ENCODE data around the gene SLC34A1.
A peak's percentile ranks its signal among the peaks of the same experiment; 100 is the strongest.

SLC34A1 gene

DNA sequence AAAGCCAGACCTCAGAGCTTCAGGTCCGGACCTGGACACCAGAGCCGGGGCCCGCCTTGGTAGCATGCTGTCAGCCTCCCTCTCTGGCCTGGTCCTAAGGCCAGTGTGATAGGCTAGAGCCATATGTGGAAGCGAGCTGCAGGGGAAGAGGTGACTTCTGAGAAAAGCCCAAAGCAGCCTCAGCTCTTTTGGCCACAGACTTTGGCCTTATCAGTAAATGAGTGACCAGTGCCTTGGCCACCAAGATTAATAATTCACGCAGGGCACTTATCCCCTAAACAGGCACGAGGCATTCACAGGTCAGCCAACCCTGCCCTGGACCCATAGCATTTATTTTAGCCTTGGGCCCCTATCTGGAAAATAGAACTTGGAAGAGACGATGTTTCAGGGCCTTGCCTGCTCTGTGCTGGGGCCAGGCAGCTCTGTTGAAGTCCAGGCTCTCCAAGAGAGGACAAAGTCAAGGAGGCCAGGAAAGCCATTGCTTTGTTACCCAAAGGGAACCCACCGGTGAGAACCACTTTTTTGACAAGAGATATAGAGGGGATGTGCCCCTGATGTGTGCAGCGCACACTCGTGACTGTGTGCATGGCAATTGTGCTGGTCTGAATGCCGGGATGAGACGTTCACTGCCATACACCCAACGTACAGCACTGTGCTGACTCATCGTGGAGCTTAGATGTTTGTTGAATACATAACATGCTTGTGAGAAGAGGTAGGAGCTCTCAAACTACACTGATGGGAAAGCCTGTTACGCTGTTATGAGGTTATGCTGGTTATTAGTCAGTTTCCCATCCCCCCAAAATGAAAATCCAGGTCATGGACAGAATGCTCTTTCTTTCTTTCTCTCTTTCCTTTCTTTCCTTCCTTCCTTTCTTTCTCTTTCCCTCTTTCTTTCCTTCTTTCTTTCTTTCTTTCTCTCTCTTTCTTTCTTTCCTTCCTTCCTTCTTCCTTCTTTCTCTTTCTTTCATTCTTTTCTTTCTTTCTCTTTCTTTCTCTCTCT is 5.0 kb upstream of the SLC34A1 start:
- Histone ChIP-seq H3K4me3 (no peak overlapping the region), H3K27ac (peak overlapping the region in 1 of 21 experiments; percentile 51)

GRCh38 chr5:177380805-177381126 is 3.5 kb upstream of the SLC34A1 start:
- H3K27ac ChIP-seq = no peak overlapping the region

DNA sequence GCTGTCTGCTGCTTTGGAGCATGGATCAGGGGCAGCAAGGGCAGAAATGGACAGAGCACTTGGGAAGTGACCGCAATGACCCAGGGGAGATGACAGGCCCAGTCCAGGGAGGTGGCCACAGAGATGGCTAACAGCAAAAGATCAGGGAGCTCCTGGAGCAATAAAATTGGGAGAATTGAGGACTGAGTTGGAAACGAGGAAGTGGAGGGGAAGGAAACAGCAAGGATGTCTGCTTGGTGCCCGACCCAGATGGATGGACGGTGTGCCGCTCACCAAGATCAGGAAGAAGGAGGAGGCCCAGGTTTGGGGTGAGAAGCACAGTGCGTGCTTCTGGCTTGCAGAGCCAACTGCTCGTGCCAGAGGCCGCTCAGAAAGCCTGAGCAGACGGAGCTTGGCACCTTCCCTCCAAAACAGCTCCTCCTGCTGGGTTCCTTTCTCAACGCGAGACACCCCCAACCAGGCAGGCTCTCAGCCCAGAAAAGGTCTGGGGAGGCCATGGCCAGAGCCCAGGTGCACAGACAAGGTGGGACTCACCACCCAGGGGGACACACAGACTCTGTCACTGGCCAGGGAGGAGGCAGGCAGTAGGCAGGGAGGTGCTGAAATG is 1.7 kb upstream of the SLC34A1 start:
- no peak overlapping the region for H3K27ac ChIP-seq

More at GRCh38 chr5:177380805-177381126, 3.5 kb upstream of the SLC34A1 start:
- H3K4me3 ChIP-seq = no peak overlapping the region

GRCh38 chr5:177383181-177383580 is 1.1 kb upstream of the SLC34A1 start:
- Histone ChIP-seq H3K27ac (no peak overlapping the region), H3K4me3 (no peak overlapping the region)

More for the DNA sequence above, 1.7 kb upstream of the SLC34A1 start:
- H3K4me3 ChIP-seq = no peak overlapping the region

GRCh38 chr5:177385720-177386119 is 1.5 kb downstream of the SLC34A1 start:
- Histone ChIP-seq H3K27ac (peak overlapping the region in 1 of 21 experiments; percentile 47), H3K4me3 (no peak overlapping the region)

- Histone ChIP-seq H3K4me3 (no peak overlapping the region), H3K27ac (peak overlapping the region in 1 of 21 experiments; percentile 47)
Measured at GRCh38 chr5:177386542-177386941, 2.3 kb downstream of the SLC34A1 start.

- H3K4me3 ChIP-seq = no peak overlapping the region
- H3K27ac ChIP-seq = peak overlapping the region in 1 of 21 experiments; percentile 90
Measured at GRCh38 chr5:177387405-177387804, 3.2 kb downstream of the SLC34A1 start.

DNA sequence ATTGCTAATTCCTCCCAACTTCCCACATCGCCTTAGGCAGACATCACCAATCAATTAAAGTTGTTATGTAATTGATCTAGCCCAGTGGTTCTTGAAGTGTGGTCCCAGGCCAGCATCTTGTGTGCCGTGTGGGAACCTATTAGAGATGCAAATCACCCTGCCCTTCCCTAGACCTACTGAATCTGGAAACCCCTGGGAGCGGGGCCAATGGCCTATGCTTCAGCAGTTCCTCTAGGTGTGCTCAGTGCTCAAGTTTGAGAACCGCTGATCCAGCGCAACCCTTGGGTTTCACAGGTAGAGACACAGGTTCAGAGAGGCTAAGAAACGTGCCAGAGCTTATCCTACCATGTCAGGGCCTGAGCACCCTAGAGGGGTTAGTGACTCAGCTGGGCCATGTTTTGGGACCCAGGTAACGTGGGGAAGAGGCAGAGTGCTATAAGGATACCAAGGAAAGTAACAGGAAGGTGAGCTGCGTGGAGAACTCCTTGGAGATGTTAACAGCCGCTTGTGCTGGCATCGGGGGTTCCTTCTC is 4.4 kb downstream of the SLC34A1 start:
- Histone ChIP-seq H3K27ac (peak overlapping the region in 17 of 21 experiments; percentile 12 to 90 (median 65)), H3K4me3 (peak overlapping the region in 1 of 7 experiments; percentile 12)

- peak overlapping the region in 19 of 21 experiments; percentile 27 to 90 (median 65) for H3K27ac ChIP-seq
- peak overlapping the region in 1 of 7 experiments; percentile 12 for H3K4me3 ChIP-seq
Measured at GRCh38 chr5:177389241-177390169, 5.3 kb downstream of the SLC34A1 start.

- peak overlapping the region in 19 of 21 experiments; percentile 2 to 90 (median 65) for H3K27ac ChIP-seq
- no peak overlapping the region for H3K4me3 ChIP-seq
Measured at GRCh38 chr5:177390363-177391300, 6.4 kb downstream of the SLC34A1 start.

GRCh38 chr5:177392765-177393164 is 8.5 kb downstream of the SLC34A1 start:
- Histone ChIP-seq H3K4me3 (no peak overlapping the region), H3K27ac (no peak overlapping the region)

GRCh38 chr5:177393206-177393765 is 9.1 kb downstream of the SLC34A1 start:
- no peak overlapping the region for H3K27ac ChIP-seq

DNA sequence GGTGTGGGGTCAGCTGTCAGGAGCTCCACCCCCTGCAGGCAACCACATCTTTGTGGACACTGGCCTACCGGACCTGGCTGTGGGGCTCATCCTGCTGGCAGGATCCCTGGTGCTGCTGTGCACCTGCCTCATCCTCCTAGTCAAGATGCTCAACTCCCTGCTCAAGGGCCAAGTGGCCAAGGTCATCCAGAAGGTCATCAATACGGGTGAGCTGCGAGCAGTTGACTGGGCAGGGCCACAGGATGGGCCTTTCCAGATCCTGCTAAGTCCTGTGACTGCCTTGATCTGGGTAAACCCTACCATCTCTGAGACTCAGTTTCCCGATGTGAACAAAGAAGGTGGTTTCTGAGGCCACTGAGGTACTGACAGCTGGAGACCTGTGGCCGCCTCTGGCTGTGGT is 9.8 kb downstream of the SLC34A1 start:
- H3K27ac ChIP-seq = no peak overlapping the region

More at GRCh38 chr5:177393206-177393765, 9.1 kb downstream of the SLC34A1 start:
- no peak overlapping the region for H3K4me3 ChIP-seq

DNA sequence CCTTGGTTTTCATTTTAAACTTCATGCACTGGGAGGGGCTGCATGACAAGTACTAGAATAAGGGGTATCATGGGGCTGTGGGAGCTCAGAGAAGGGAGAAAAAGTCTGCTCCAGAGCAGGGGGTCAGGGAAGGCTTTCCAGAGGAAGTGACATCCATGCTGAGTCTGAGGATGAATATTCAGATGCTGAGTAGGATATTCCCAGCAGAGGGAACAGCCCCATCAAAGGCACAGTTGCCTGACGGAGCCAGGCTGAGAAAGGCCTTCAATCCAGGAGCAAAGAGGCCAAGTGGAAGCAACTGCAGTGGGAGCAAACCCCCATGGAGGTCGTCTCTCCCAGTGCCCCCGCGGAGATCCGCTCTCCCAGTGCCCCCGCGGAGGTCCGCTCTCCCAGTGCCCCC is 11.8 kb downstream of the SLC34A1 start:
- no peak overlapping the region for H3K4me3 ChIP-seq
- H3K27ac ChIP-seq = no peak overlapping the region

More for the DNA sequence above, 9.8 kb downstream of the SLC34A1 start:
- no peak overlapping the region for H3K4me3 ChIP-seq

DNA sequence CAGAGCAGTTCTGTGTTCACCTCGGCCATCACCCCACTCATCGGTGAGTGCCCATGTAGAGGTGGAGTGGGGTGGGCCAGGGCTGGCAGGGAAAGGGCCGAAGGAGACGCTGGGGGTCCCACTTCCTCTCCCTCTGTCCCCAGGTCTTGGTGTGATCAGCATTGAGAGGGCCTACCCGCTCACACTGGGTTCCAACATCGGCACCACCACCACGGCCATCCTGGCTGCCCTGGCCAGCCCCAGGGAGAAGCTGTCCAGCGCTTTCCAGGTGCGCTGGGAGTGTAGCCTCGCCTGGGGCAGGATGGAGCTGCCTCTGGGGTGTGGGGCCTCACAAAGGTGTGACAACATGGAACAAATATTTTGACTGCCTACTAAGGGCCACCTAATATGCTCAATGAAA is 12.6 kb downstream of the SLC34A1 start:
- no peak overlapping the region for H3K4me3 ChIP-seq
- no peak overlapping the region for H3K27ac ChIP-seq

- Histone ChIP-seq H3K4me3 (no peak overlapping the region), H3K27ac (no peak overlapping the region)
Measured at GRCh38 chr5:177397875-177398390, 13.7 kb downstream of the SLC34A1 start.

- Histone ChIP-seq H3K27ac (no peak within 1 kb of the TSS), H3K4me3 (no peak within 1 kb of the TSS)
Measured at GRCh38 chr5:177399997-177400868, 16.0 kb downstream of the SLC34A1 start, which contains the start of gene PFN3. Gene PFN3, minus strand, starts transcription at chr5:177400661. Its CDS starts 85 bp downstream, at chr5:177400576.

Data from skin epidermis (tissue), 12 donors.